HEK293T (cell line): ENCODE measurements around the gene FNTB.
A peak's percentile ranks its signal among the peaks of the same experiment; 100 is the strongest.

Experiments
- CTCF ChIA-PET: fragments of 350-600 bp; formaldehyde crosslinking; extraction: SDS; loops from one replicate; lab custom pipeline; 2021; ENCODE audit warnings: antibody characterized with exemption, inconsistent platforms; lab: Yijun Ruan, JAX
- POLR2A ChIA-PET: fragments of 350-600 bp; formaldehyde crosslinking; extraction: SDS; loops from one replicate; lab custom pipeline; 2020; ENCODE audit warnings: antibody characterized with exemption, inconsistent platforms; lab: Yijun Ruan, JAX
- DNase-seq: peaks from one replicate; pipeline ENCODE4 v3.0.0; 2012; ENCODE audit warnings: mixed read lengths; ENCODE audit errors: extremely low spot score
- ARNT ChIP-seq: fragments of 450-650 bp; IDR thresholded peaks from 2 replicates; pipeline ENCODE4 v1.6.1; 2017; ENCODE audit warnings: mild to moderate bottlenecking
- BHLHE40 ChIP-seq: fragments of 450-650 bp; IDR thresholded peaks from 2 replicates; pipeline ENCODE4 v1.6.1; 2016; ENCODE audit warnings: mild to moderate bottlenecking, moderate library complexity, borderline replicate concordance
- CTBP1 ChIP-seq: fragments of 450-650 bp; IDR thresholded peaks from 2 replicates; pipeline ENCODE4 v1.6.1; 2016; ENCODE audit warnings: borderline replicate concordance
- ELF4 ChIP-seq: fragments of 450-650 bp; IDR thresholded peaks from 2 replicates; pipeline ENCODE4 v1.6.1; 2017; ENCODE audit warnings: antibody characterized with exemption
- FOXA1 ChIP-seq: fragments of 450-650 bp; IDR thresholded peaks from 2 replicates; pipeline ENCODE4 v1.6.1; 2016; ENCODE audit warnings: mild to moderate bottlenecking
- FOXK2 ChIP-seq: fragments of 450-650 bp; IDR thresholded peaks from 2 replicates; pipeline ENCODE4 v1.6.1; 2016; ENCODE audit warnings: mild to moderate bottlenecking
- FOXM1 ChIP-seq: fragments of 450-650 bp; IDR thresholded peaks from 2 replicates; pipeline ENCODE4 v1.6.1; 2017; ENCODE audit warnings: mild to moderate bottlenecking, borderline replicate concordance
- HDGF ChIP-seq: fragments of 450-650 bp; IDR thresholded peaks from 2 replicates; pipeline ENCODE4 v1.6.1; 2017; ENCODE audit warnings: antibody characterized with exemption, borderline replicate concordance
- L3MBTL2 ChIP-seq: fragments of 450-650 bp; conservative IDR thresholded peaks from 2 replicates; pipeline ENCODE4 v1.6.1; 2016; ENCODE audit warnings: mild to moderate bottlenecking
- LEF1 ChIP-seq: fragments of 450-650 bp; IDR thresholded peaks from 2 replicates; pipeline ENCODE4 v1.6.1; 2017; ENCODE audit warnings: mild to moderate bottlenecking, borderline replicate concordance
- NFRKB ChIP-seq: fragments of 450-650 bp; IDR thresholded peaks from 2 replicates; pipeline ENCODE4 v1.6.1; 2016; ENCODE audit warnings: mild to moderate bottlenecking, moderate library complexity
- PKNOX1 ChIP-seq: fragments of 450-650 bp; IDR thresholded peaks from 2 replicates; pipeline ENCODE4 v1.6.1; 2016
- SP1 ChIP-seq: fragments of 450-650 bp; IDR thresholded peaks from 2 replicates; pipeline ENCODE4 v1.6.1; 2017
- SUZ12 ChIP-seq: fragments of 450-650 bp; IDR thresholded peaks from 2 replicates; pipeline ENCODE4 v1.6.1; 2016; ENCODE audit warnings: mild to moderate bottlenecking
- TARDBP ChIP-seq: fragments of 450-650 bp; IDR thresholded peaks from 2 replicates; pipeline ENCODE4 v1.6.1; 2016
- ZNF384 ChIP-seq: fragments of 450-650 bp; IDR thresholded peaks from 2 replicates; pipeline ENCODE4 v1.6.1; 2016

Gene FNTB

DNA sequence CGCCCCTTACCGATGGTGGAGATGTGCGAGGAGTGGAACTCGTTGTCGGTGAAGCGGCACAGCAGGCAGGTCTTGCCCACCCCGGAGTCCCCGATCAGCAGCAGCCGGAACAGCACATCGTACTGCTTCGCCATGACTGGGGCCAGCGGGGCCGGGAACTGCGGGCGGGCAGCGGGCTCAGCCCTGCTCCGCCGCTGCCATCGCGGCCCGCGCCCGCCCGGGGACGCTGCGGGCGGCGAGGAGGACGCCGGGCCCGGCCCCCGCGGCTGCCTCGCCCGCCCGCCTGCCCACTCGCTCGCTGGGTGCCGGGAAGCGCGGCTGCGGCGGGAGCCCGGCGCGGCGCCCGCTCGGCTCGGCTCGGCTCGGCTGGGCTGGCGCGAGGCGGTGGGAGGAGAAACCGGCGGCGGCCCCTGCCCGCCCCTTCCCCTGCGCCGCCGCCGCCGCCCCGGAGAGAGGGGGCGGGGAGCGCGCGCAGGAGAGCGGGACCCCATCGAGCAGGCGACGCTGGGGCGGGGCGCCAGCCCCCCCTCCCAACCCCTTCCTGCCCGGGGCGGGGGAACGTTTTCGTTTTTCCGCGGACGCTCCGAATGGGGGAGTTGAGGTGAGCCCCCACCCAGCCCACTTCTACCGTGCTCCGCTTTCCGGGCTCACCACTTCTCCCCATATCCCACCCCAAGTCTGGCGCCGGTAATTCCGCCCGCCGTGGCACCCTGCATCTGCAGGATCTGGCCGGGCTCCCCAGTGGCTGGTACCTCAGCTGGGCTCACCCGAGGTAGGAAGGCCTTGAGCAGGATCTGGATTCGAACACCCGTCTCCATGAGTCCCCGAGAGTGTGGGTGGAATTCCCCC lies 14.5 kb upstream of the FNTB start, which contains the start of gene RAB15:
Gene RAB15, minus strand, starts transcription at position 394 of the 849 bp plus-strand sequence. Its CDS starts 260 bp downstream, at position 134.
- POLR2A ChIA-PET: interaction anchor here (1.3 to 2.4 kb wide), 2 partner anchors 15 kb away, joined by 4 to 13 read pairs; partner anchors contain the start of gene FNTB

GRCh38 chr14:64973026-64973442 lies 13.7 kb upstream of the FNTB start:
- DNase-seq: no peak
- TF ChIP-seq ELF4: no peak
- CTCF ChIA-PET: no interaction called here
- POLR2A ChIA-PET: interaction anchor here (1.3 kb wide), 1 partner anchor 14 kb away, joined by 4 read pairs; no protein-coding TSS in a partner anchor

More for the DNA sequence above, 14.5 kb upstream of the FNTB start, which contains the start of gene RAB15:
- TF ChIP-seq ELF4: no peak
- no peak for TF ChIP-seq LEF1
- CTCF ChIA-PET: no interaction called here
- DNase-seq: peak; percentile 62

GRCh38 chr14:64973826-64974225 lies 12.9 kb upstream of the FNTB start:
- TF ChIP-seq PKNOX1 (no peak), ARNT (no peak), SP1 (no peak), TARDBP (no peak), ZNF384 (no peak), LEF1 (no peak), CTBP1 (no peak), FOXA1 (no peak), FOXM1 (no peak), HDGF (no peak), NFRKB (no peak), L3MBTL2 (no peak)
- ChIA-PET POLR2A (interaction anchor here (1.3 to 1.4 kb wide), 2 partner anchors 13 to 14 kb away, joined by 3 to 4 read pairs; partner anchors contain the start of gene FNTB), CTCF (interaction anchor here (0.7 kb wide), 1 partner anchor 62 kb away, joined by 5 read pairs; no protein-coding TSS in a partner anchor)
- DNase-seq: no peak

DNA sequence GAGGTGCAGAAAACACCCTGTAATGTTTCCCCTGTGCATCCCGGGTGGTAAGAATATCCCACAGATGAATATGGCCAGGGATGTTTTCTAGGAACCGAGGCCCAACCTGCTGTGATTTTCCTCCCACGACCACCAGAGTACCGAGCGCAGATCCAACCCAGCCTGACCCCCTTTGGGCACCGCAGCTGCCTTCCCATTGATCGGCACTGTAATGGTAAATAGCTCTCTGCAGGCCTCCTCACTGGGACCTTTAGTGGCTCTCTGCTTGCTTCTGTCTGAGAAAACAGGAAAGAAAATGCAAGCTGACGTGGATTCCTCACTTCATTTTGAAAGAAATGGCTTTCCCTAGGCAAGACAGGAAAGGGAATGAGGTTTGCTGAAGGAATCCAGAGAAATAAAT lies 12.1 kb upstream of the FNTB start:
- TF ChIP-seq ARNT: no peak
- no peak for TF ChIP-seq PKNOX1
- TF ChIP-seq CTBP1: no peak
- no peak for TF ChIP-seq BHLHE40
- no peak for TF ChIP-seq SUZ12
- TF ChIP-seq ELF4: no peak
- no peak for TF ChIP-seq FOXA1
- TF ChIP-seq SP1: no peak
- TF ChIP-seq ZNF384: no peak
- ChIA-PET POLR2A (interaction anchor here (1.4 kb wide), 1 partner anchor 12 kb away, joined by 3 read pairs; the partner anchor contains the start of gene FNTB), CTCF (interaction anchor here (0.9 kb wide), 1 partner anchor 45 kb away, joined by 4 read pairs; no protein-coding TSS in a partner anchor)
- no peak for DNase-seq

GRCh38 chr14:64979336-64980074 lies 7.2 kb upstream of the FNTB start:
- ChIA-PET CTCF (interaction anchor here (0.6 to 1.4 kb wide), 2 partner anchors 10 to 27 kb away, joined by 3 to 10 read pairs; no protein-coding TSS in a partner anchor), POLR2A (no interaction called here)
- DNase-seq: no peak
- TF ChIP-seq FOXM1 (no peak), SP1 (no peak), LEF1 (no peak), FOXK2 (no peak), L3MBTL2 (no peak), ELF4 (no peak), CTBP1 (no peak), FOXA1 (no peak), TARDBP (no peak), HDGF (no peak), BHLHE40 (no peak), PKNOX1 (no peak), ZNF384 (no peak), ARNT (no peak), NFRKB (no peak), SUZ12 (no peak)
